H1 (cell line): ENCODE results near the gene TP53RK. TPM values are rescaled to one million over a fixed set of nuclear protein-coding genes. Genes with fewer than 3 reads are reported as not detected.
A peak's percentile ranks its signal among the peaks of the same experiment; 100 is the strongest.

ENCODE experiments used
- CTCF ChIA-PET: fragments of 300-600 bp; sonication (Branson Sonifier 250); formaldehyde crosslinking; loops from one replicate; lab custom pipeline; 2021; ENCODE audit not compliant: partially characterized antibody; lab: Charles Lee
- POLR2A ChIA-PET: fragments of 300-600 bp; sonication (Branson Sonifier 250); formaldehyde crosslinking; loops from one replicate; lab custom pipeline; 2021; ENCODE audit warnings: inconsistent platforms; ENCODE audit not compliant: partially characterized antibody; lab: Charles Lee
- DNase-seq, 2 experiments: peaks; one replicate each; pipeline versions ENCODE4 v3.0.0 to v3.0.0-alpha.2; 2010 to 2022; ENCODE audit warnings: low spot score in 2 of 2, low read depth in 1 of 2, mixed read lengths in 1 of 2
- FAIRE-seq: peaks from 2 replicates; lab custom pipeline; 2011; peaks lifted over from hg19 to GRCh38; lab: Jason Lieb, UNC
- H2AFZ ChIP-seq: 2 replicates; pipeline ENCODE4 v1.8.1; 2012; ENCODE audit warnings: low read length, inconsistent platforms
- H2AK5ac ChIP-seq: 2 replicates; pipeline ENCODE4 v1.6.1; 2013; ENCODE audit warnings: low read depth, low read length
- H2BK120ac ChIP-seq: replicated peaks from 2 replicates; pipeline ENCODE3; 2013; ENCODE audit warnings: low read depth, low read length, inconsistent platforms
- H2BK12ac ChIP-seq: 2 replicates; pipeline ENCODE4 v1.6.1; 2013; ENCODE audit warnings: low read depth, low read length
- H2BK15ac ChIP-seq: 2 replicates; pipeline ENCODE4 v1.6.1; 2013; ENCODE audit warnings: low read length
- H2BK20ac ChIP-seq: 2 replicates; pipeline ENCODE4 v1.6.1; 2013; ENCODE audit warnings: low read length
- H2BK5ac ChIP-seq: 2 replicates; pipeline ENCODE4 v1.6.1; 2013; ENCODE audit warnings: low read depth, low read length
- H3K14ac ChIP-seq: 2 replicates; pipeline ENCODE4 v1.6.1; 2013; ENCODE audit warnings: inconsistent platforms; ENCODE audit not compliant: insufficient read length
- H3K18ac ChIP-seq: 2 replicates; pipeline ENCODE4 v1.6.1; 2013; ENCODE audit warnings: low read length; ENCODE audit errors: extremely low read depth
- H3K23ac ChIP-seq: 2 replicates; pipeline ENCODE4 v1.6.1; 2013; ENCODE audit warnings: inconsistent platforms; ENCODE audit not compliant: insufficient read length
- H3K23me2 ChIP-seq: 2 replicates; pipeline ENCODE4 v1.6.1; 2013; ENCODE audit warnings: low read depth, low read length
- H3K27ac ChIP-seq: 2 replicates; pipeline ENCODE4 v1.6.1; 2011; ENCODE audit warnings: low read depth, low read length, inconsistent platforms
- H3K27me3 ChIP-seq, 4 experiments: replicated peaks in 1 of 4; 1 replicate in 1 of 4; 2 replicates in 3 of 4; pipeline versions ENCODE4 v1.6.1 to v1.8.1; 2011 to 2013; ENCODE audit warnings: low read length in 3 of 4, mild to moderate bottlenecking in 3 of 4, inconsistent platforms in 2 of 4, mixed read lengths in 2 of 4, moderate library complexity in 1 of 4; ENCODE audit not compliant: control insufficient read depth in 3 of 4, insufficient read depth in 3 of 4; ENCODE audit errors: extremely low read depth in 1 of 4
- H3K36me3 ChIP-seq, 4 experiments: 2 replicates each; pipeline versions ENCODE4 v1.6.1 to v1.8.1; 2011 to 2013; ENCODE audit warnings: mild to moderate bottlenecking in 4 of 4, low read length in 3 of 4, moderate library complexity in 2 of 4, control low read depth in 1 of 4, inconsistent platforms in 1 of 4; ENCODE audit not compliant: insufficient read depth in 4 of 4, control insufficient read depth in 2 of 4
- H3K4ac ChIP-seq: replicated peaks from 2 replicates; pipeline ENCODE3; 2013; ENCODE audit warnings: low read length, low read depth, mixed read lengths, inconsistent platforms; ENCODE audit not compliant: insufficient read length
- H3K4me1 ChIP-seq, 4 experiments: replicated peaks in 1 of 4; 1 replicate in 1 of 4; 2 replicates in 3 of 4; pipeline versions ENCODE4 v1.6.1 to v1.8.1; 2011 to 2013; ENCODE audit warnings: low read length in 3 of 4, inconsistent platforms in 2 of 4, mixed read lengths in 1 of 4; ENCODE audit not compliant: insufficient read depth in 4 of 4, control insufficient read depth in 3 of 4
- H3K4me2 ChIP-seq, 2 experiments: 2 replicates each; pipeline versions ENCODE4 v1.6.1 to v1.8.1; 2011 to 2013; ENCODE audit warnings: low read depth in 2 of 2, low read length in 2 of 2, control low read depth in 1 of 2, inconsistent platforms in 1 of 2, mild to moderate bottlenecking in 1 of 2; ENCODE audit not compliant: insufficient read depth in 1 of 2
- H3K4me3 ChIP-seq, 4 experiments: fragments of 200-600, 300-600 bp in 1 of 4; sonication (generic), shearing (Covaris generic), sonication (Bioruptor Twin) in 1 of 4; 2 replicates each; pipeline versions ENCODE4 v1.5.1 to v1.8.1; 2011 to 2016; ENCODE audit warnings: low read length in 4 of 4, low read depth in 3 of 4, control low read depth in 2 of 4, inconsistent platforms in 2 of 4, mild to moderate bottlenecking in 2 of 4, mixed read lengths in 1 of 4, moderate library complexity in 1 of 4; ENCODE audit not compliant: insufficient read depth in 2 of 4; ENCODE audit errors: extremely low read depth in 1 of 4
- H3K56ac ChIP-seq: replicated peaks from 2 replicates; pipeline ENCODE3; 2013; ENCODE audit warnings: low read depth, mild to moderate bottlenecking, mixed read lengths, low read length, inconsistent platforms; ENCODE audit not compliant: insufficient read length
- H3K79me1 ChIP-seq: 2 replicates; pipeline ENCODE4 v1.6.1; 2013; ENCODE audit warnings: low read depth, low read length, control low read depth
- H3K79me2 ChIP-seq, 2 experiments: 2 replicates each; pipeline versions ENCODE4 v1.6.1 to v1.8.1; 2012 to 2013; ENCODE audit warnings: low read length in 2 of 2, mild to moderate bottlenecking in 2 of 2, inconsistent platforms in 1 of 2; ENCODE audit not compliant: insufficient read depth in 2 of 2, control insufficient read depth in 1 of 2
- H3K9ac ChIP-seq, 4 experiments: replicated peaks in 1 of 4; 1 replicate in 1 of 4; 2 replicates in 3 of 4; pipeline versions ENCODE4 v1.6.1 to v1.8.1; 2011 to 2013; ENCODE audit warnings: low read depth in 3 of 4, low read length in 3 of 4, control low read depth in 2 of 4, mild to moderate bottlenecking in 2 of 4, moderate library complexity in 2 of 4, inconsistent platforms in 1 of 4; ENCODE audit errors: extremely low read depth in 1 of 4
- H3K9me3 ChIP-seq, 2 experiments: 2 replicates each; pipeline versions ENCODE4 v1.6.1 to v1.8.1; 2012 to 2013; ENCODE audit warnings: mild to moderate bottlenecking in 2 of 2, moderate library complexity in 2 of 2, control low read depth in 1 of 2, inconsistent platforms in 1 of 2, low read depth in 1 of 2, low read length in 1 of 2, mixed read lengths in 1 of 2; ENCODE audit not compliant: insufficient read depth in 2 of 2
- H4K20me1 ChIP-seq, 2 experiments: replicated peaks in 1 of 2; 2 replicates each; pipeline versions ENCODE3 to v1.8.1; 2011 to 2013; ENCODE audit warnings: inconsistent platforms in 2 of 2, low read length in 2 of 2, mild to moderate bottlenecking in 1 of 2; ENCODE audit not compliant: insufficient read depth in 2 of 2, control insufficient read depth in 1 of 2
- H4K5ac ChIP-seq: 2 replicates; pipeline ENCODE4 v1.6.1; 2013; ENCODE audit warnings: low read length, low read depth, mixed read lengths, inconsistent platforms; ENCODE audit not compliant: insufficient read length
- H4K8ac ChIP-seq: 2 replicates; pipeline ENCODE4 v1.8.0; 2013; ENCODE audit warnings: mild to moderate bottlenecking, moderate library complexity, low read length, inconsistent platforms; ENCODE audit not compliant: insufficient read depth; ENCODE audit errors: extremely low read depth
- H4K91ac ChIP-seq: replicated peaks from 2 replicates; pipeline ENCODE3; 2013; ENCODE audit warnings: low read length, mixed read lengths, inconsistent platforms; ENCODE audit not compliant: insufficient read length
- GTF2F1 ChIP-seq: IDR thresholded peaks from 2 replicates; pipeline ENCODE4 v1.6.1; 2012; ENCODE audit warnings: low read depth, low read length, improper control_type of control experiment, borderline replicate concordance
- JUN ChIP-seq: IDR thresholded peaks from 2 replicates; pipeline ENCODE4 v1.6.1; 2011; ENCODE audit warnings: low read depth, mild to moderate bottlenecking, improper control_type of control experiment, low read length
- NRF1 ChIP-seq: IDR thresholded peaks from 2 replicates; pipeline ENCODE4 v1.6.1; 2011; ENCODE audit warnings: mild to moderate bottlenecking, low read depth, low read length, improper control_type of control experiment
- PHF8 ChIP-seq: fragments of 200-600 bp; sonication (generic); conservative IDR thresholded peaks from 2 replicates; pipeline ENCODE4 v1.7.1; 2012; ENCODE audit warnings: low read depth, mild to moderate bottlenecking, inconsistent platforms, low read length, moderate library complexity
- USF2 ChIP-seq: IDR thresholded peaks from 2 replicates; pipeline ENCODE4 v1.6.1; 2011; ENCODE audit warnings: low read length, improper control_type of control experiment
- ZNF274 ChIP-seq: IDR thresholded peaks from 2 replicates; pipeline ENCODE4 v1.7.0; 2012; ENCODE audit warnings: low read length, borderline replicate concordance; ENCODE audit errors: extremely low read depth
- WGBS, 2 experiments: shearing (Covaris generic) in 1 of 2; methylation state at CpG; one replicate each; pipeline versions ENCODE4 v1.1.6 to v1.1.7; 2013 to 2015; ENCODE audit warnings: low lambda C conversion rate in 2 of 2, mixed read lengths in 2 of 2, inconsistent platforms in 1 of 2, low coverage in 1 of 2, missing lambda C conversion rate in 1 of 2; ENCODE audit not compliant: insufficient replicate concordance in 2 of 2, insufficient coverage in 1 of 2, insufficient read length in 1 of 2; ENCODE audit errors: extremely low coverage in 1 of 2, missing lambda C conversion rate in 1 of 2; 5-methylcytosine and 5-hydroxymethylcytosine counted together
- long read RNA-seq, 2 experiments: library from RNA in 1 of 2; library from capped mRNA in 1 of 2; stranded (forward); transcript quantifications; one replicate each; pipeline ENCODE4 v2.0.0, GENCODE V29; 2021; ENCODE audit warnings: inconsistent platforms in 1 of 2
- polyA minus RNA-seq, 3 experiments: library from RNA; depleted of rRNA, polyadenylated mRNA; stranded (reverse); fragments of >200 nt; gene quantifications; 1 replicate in 2 of 3; 2 replicates in 1 of 3; pipeline ENCODE4 v1.2.3, GENCODE V29; 2011
- polyA plus RNA-seq, 7 experiments: library from polyadenylated mRNA; depleted of rRNA in 3 of 7; stranded (reverse) in 5 of 7; unstranded in 2 of 7; fragments of >200 nt in 5 of 7; fragments of 200-250 nt in 2 of 7; gene quantifications; 1 replicate in 5 of 7; 2 replicates in 1 of 7; 4 replicates in 1 of 7; pipeline versions ENCODE4 v1.2.1 to v1.2.3, GENCODE V29; 2011 to 2013; ENCODE audit warnings: missing spikeins in 2 of 7, mixed read lengths in 2 of 7
- total RNA-seq: library from RNA; stranded (reverse); fragmentation: NEBNext Ultra II Directional; extraction: Animal tissue kit (Norgen Biotek cat#: 25700); gene quantifications from 2 replicates; pipeline ENCODE4 v1.2.1, GENCODE V29; 2021

Gene TP53RK
- total RNA-seq (16.3 TPM in 2 replicates), polyA plus RNA-seq (2011; rRNA removed) (8.5 and 8.7 TPM in 2 replicates), polyA minus RNA-seq (2011; rRNA and poly(A)+ RNA removed) (8.1 and 9.2 TPM in 2 replicates)
- polyA plus RNA-seq (2011; cell fraction: cytosol; rRNA removed): 8.8 TPM
- 6.9 TPM for polyA plus RNA-seq (2011; cell fraction: nucleus; rRNA removed)
- 9.7 to 12.2 TPM (median 10.6 TPM) in 4 replicates for polyA plus RNA-seq (2012, experiment 1 of 2)
- 11.4 TPM for polyA plus RNA-seq (2012, experiment 2 of 2)
- polyA plus RNA-seq (2013, experiment 1 of 2): 12.9 TPM
- polyA plus RNA-seq (2013, experiment 2 of 2): 12.9 TPM
- polyA minus RNA-seq (2011; cell fraction: cytosol; rRNA and poly(A)+ RNA removed): 8.0 TPM
- 10.1 TPM for polyA minus RNA-seq (2011; cell fraction: nucleus; rRNA and poly(A)+ RNA removed)
- long read RNA-seq, experiment 1, transcript TP53RK-202 (2 exons, 3,515 nt): major isoform, 24 of 35 reads
- long read RNA-seq, experiment 1, partial matches to known transcripts: 0 of 35 reads
- long read RNA-seq, experiment 1, other reads (novel, unspliced or antisense): 8 of 35 reads
- long read RNA-seq, experiment 2: 0 reads

DNA sequence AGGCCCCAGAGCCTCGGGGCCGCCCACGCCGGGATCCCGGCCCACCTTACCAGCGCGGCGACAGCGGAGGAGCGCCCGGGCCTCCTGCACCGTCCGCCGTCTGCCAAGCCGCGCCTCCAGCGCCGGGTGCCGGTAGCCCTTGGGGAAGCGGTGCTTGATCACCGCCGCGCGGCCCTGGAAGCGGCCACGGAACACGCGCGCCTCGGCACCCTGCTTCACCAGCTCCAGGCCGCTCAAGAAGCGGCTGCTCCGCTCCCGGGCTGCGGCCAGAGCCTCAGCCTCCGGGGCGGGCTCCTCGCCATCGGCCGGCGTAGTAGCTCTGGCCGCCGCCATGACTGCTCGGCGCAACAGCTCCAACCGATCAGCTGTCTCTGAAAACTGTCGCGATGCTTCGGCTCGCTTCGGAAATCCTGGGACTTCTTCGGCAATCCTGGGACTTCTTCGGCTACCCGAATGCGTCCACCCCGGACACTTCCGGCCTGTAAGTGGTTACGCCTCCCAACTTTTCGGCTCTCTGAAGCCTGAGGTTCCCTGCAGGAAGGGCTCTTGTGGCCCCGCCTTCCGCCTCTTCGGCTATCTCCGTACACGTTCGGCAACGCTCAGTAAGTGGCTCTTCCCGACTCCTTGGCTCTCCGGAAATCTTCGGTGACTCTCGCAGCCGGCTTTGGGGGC, at the start of gene TP53RK:
Gene TP53RK, minus strand, starts transcription at position 363 of the 672 bp plus-strand sequence. Its CDS starts 30 bp downstream, at position 333.
- peak within 1 kb of the TSS; percentile 81 to 93 (median 87) for H3K4me3 ChIP-seq
- POLR2A ChIA-PET: interaction anchor here (0.5 to 3.4 kb wide), 9 partner anchors 8 to 1315 kb away, joined by 3 to 16 read pairs (median 3); partner anchors contain the start of gene ZNF334
- peak within 1 kb of the TSS; percentile 93 for H4K5ac ChIP-seq
- H3K79me1 ChIP-seq: 0 out of 2 replicates have a peak, but pooled peaks cover 6% of the 10 kb centered on the region
- H3K9me3 ChIP-seq: no peaks in the 10 kb centered on the region; a peak in 1 of 4 replicates
- H4K20me1 ChIP-seq: no peaks in the 10 kb centered on the region
- peak; percentile 96 to 100 for DNase-seq
- peak within 1 kb of the TSS; percentile 92 for H4K8ac ChIP-seq
- 1% methylated on average over 60 of the region's 71 CpGs; no CpG with 5 or more reads in 1 of the 2 experiments for WGBS, 2 experiments
- H3K4ac ChIP-seq: peak within 1 kb of the TSS; percentile 28
- no peak within 1 kb of the TSS for H3K23ac ChIP-seq
- peaks cover 6% of the 10 kb centered on the region for H3K23me2 ChIP-seq
- FAIRE-seq: peak; percentile 91
- H3K27me3 ChIP-seq: no peaks in the 10 kb centered on the region
- peak within 1 kb of the TSS; percentile 89; the same call in 1 of the 2 replicates for H2AFZ ChIP-seq
- no peak within 1 kb of the TSS for H3K14ac ChIP-seq
- H3K27ac ChIP-seq: peak within 1 kb of the TSS; percentile 87
- H2BK20ac ChIP-seq: no peak within 1 kb of the TSS
- 0 out of 2 replicates have a peak within 1 kb of the TSS, but pooled peaks have one; percentile 41 for H2AK5ac ChIP-seq
- no peak within 1 kb of the TSS for H4K91ac ChIP-seq
- H2BK15ac ChIP-seq: no peak within 1 kb of the TSS
- H3K79me2 ChIP-seq: peaks cover 10 to 42% of the 10 kb centered on the region in 2 experiments
- peak within 1 kb of the TSS; percentile 88 for H3K18ac ChIP-seq
- H3K9ac ChIP-seq: peak within 1 kb of the TSS; percentile 90 to 99 (median 94)
- H3K4me1 ChIP-seq: peaks cover 0 to 8% (median 3%) of the 10 kb centered on the region in 4 experiments; a peak in 4 of 7 replicates
- H2BK120ac ChIP-seq: no peak within 1 kb of the TSS
- CTCF ChIA-PET: interaction anchor here (1.3 to 2.2 kb wide), 3 partner anchors 9 to 132 kb away, joined by 3 to 8 read pairs (median 4); no protein-coding TSS in a partner anchor
- H2BK12ac ChIP-seq: no peak within 1 kb of the TSS
- peak within 1 kb of the TSS; percentile 81 for H3K56ac ChIP-seq
- peak within 1 kb of the TSS; percentile 89 for H2BK5ac ChIP-seq
- H3K36me3 ChIP-seq: peaks cover 2 to 25% (median 13%) of the 10 kb centered on the region in 4 experiments; a peak in 5 of 8 replicates
- H3K4me2 ChIP-seq: peak within 1 kb of the TSS; percentile 84 to 85
- TF ChIP-seq ZNF274 (no peak), JUN (no peak), USF2 (no peak), GTF2F1 (peak; percentile 68; the same call in 1 of the 2 replicates), PHF8 (peak; percentile 97), NRF1 (no peak)
